SK-N-SH (cell line): ENCODE data around the gene TES. TPM values are rescaled to one million over a fixed set of nuclear protein-coding genes. Genes with fewer than 3 reads are reported as not detected.

Experiments used
- CTCF ChIA-PET: fragments of 300-600, 350-600 bp; formaldehyde crosslinking; extraction: SDS; loops from one replicate; lab custom pipeline; 2021; lab: Yijun Ruan, JAX
- POLR2A ChIA-PET: fragments of 350-600 bp; sonication (Branson Sonifier 250); formaldehyde crosslinking; extraction: SDS; loops from one replicate; lab custom pipeline; 2020; ENCODE audit warnings: antibody characterized with exemption, inconsistent platforms; lab: Yijun Ruan, JAX
- DNase-seq: peaks from one replicate; pipeline ENCODE4 v3.0.0; 2012
- H2AFZ ChIP-seq: fragments of 200-600 bp; sonication (generic); 2 replicates; pipeline ENCODE4 v1.8.1; 2016; ENCODE audit warnings: antibody characterized with exemption, mild to moderate bottlenecking, low read depth
- H3F3A ChIP-seq: fragments of 200-600 bp; sonication (generic); replicated peaks from 2 replicates; pipeline ENCODE3; 2016; ENCODE audit warnings: antibody characterized with exemption, mild to moderate bottlenecking; ENCODE audit not compliant: insufficient read depth
- H3K27ac ChIP-seq, 2 experiments: fragments of 200-500 bp in 1 of 2; fragments of 200-600 bp in 1 of 2; sonication (Bioruptor generic) in 1 of 2; sonication (generic), shearing (Covaris generic) in 1 of 2; 2 replicates each; pipeline versions ENCODE4 v1.5.1 to v1.6.1; 2014 to 2016; ENCODE audit warnings: low read depth in 2 of 2, inconsistent platforms in 1 of 2, low read length in 1 of 2, mild to moderate bottlenecking in 1 of 2, mixed read lengths in 1 of 2
- H3K27me3 ChIP-seq: fragments of 200-600 bp; sonication (generic), shearing (Covaris generic); 2 replicates; pipeline ENCODE4 v1.6.1; 2016; ENCODE audit warnings: mixed run types; ENCODE audit not compliant: insufficient read depth
- H3K36me3 ChIP-seq, 2 experiments: fragments of 200-500 bp in 1 of 2; fragments of 200-600 bp in 1 of 2; sonication (Bioruptor generic) in 1 of 2; sonication (generic) in 1 of 2; replicated peaks in 1 of 2; 2 replicates each; pipeline versions ENCODE3 to v1.5.1; 2014 to 2016; ENCODE audit warnings: low read length in 1 of 2, mild to moderate bottlenecking in 1 of 2; ENCODE audit not compliant: insufficient read depth in 2 of 2, control insufficient read depth in 1 of 2
- H3K4me1 ChIP-seq, 2 experiments: fragments of 200-500 bp in 1 of 2; fragments of 200-600 bp in 1 of 2; sonication (Bioruptor generic) in 1 of 2; sonication (generic), shearing (Covaris generic) in 1 of 2; 2 replicates each; pipeline versions ENCODE4 v1.5.1 to v1.6.1; 2014 to 2016; ENCODE audit warnings: low read depth in 1 of 2, low read length in 1 of 2, mixed run types in 1 of 2; ENCODE audit not compliant: insufficient read depth in 2 of 2, control insufficient read depth in 1 of 2
- H3K4me2 ChIP-seq: fragments of 200-600 bp; sonication (generic), shearing (Covaris generic); 2 replicates; pipeline ENCODE4 v1.6.1; 2017; ENCODE audit warnings: mixed run types
- H3K4me3 ChIP-seq, 2 experiments: fragments of 200-500 bp in 1 of 2; fragments of 200-600 bp in 1 of 2; sonication (Bioruptor generic) in 1 of 2; sonication (generic), shearing (Covaris generic) in 1 of 2; 2 replicates each; pipeline versions ENCODE4 v1.5.1 to v1.8.1; 2014 to 2016; ENCODE audit warnings: low read depth in 2 of 2, inconsistent platforms in 1 of 2, low read length in 1 of 2, mild to moderate bottlenecking in 1 of 2, mixed read lengths in 1 of 2, moderate library complexity in 1 of 2
- H3K79me2 ChIP-seq: fragments of 200-600 bp; sonication (generic); 2 replicates; pipeline ENCODE4 v1.8.1; 2017; ENCODE audit warnings: mild to moderate bottlenecking; ENCODE audit not compliant: insufficient read depth
- H3K9ac ChIP-seq: fragments of 200-600 bp; sonication (generic); 2 replicates; pipeline ENCODE4 v1.6.1; 2017; ENCODE audit warnings: mixed run types
- H3K9me2 ChIP-seq: fragments of 200-600 bp; sonication (generic); 2 replicates; pipeline ENCODE4 v1.6.1; 2017; ENCODE audit warnings: mixed run types
- H3K9me3 ChIP-seq: fragments of 200-600 bp; sonication (generic); 2 replicates; pipeline ENCODE4 v1.6.1; 2017; ENCODE audit warnings: mixed run types, mild to moderate bottlenecking, moderate library complexity
- H4K20me1 ChIP-seq: fragments of 200-600 bp; sonication (generic); 2 replicates; pipeline ENCODE4 v1.6.1; 2017; ENCODE audit warnings: mild to moderate bottlenecking, mixed run types; ENCODE audit not compliant: insufficient read depth
- CHD2 ChIP-seq: fragments of 150-350 bp; IDR thresholded peaks from 2 replicates; pipeline ENCODE4 v1.6.1; 2018; ENCODE audit warnings: low read length; ENCODE audit not compliant: partially characterized antibody
- ELF1 ChIP-seq: IDR thresholded peaks from 2 replicates; pipeline ENCODE4 v1.4.0; 2012
- FOSL2 ChIP-seq: IDR thresholded peaks from 2 replicates; pipeline ENCODE4 v1.4.0; 2012; ENCODE audit warnings: low read depth, mild to moderate bottlenecking, moderate library complexity, borderline replicate concordance
- NFIC ChIP-seq: IDR thresholded peaks from 2 replicates; pipeline ENCODE4 v1.4.0; 2012; ENCODE audit warnings: borderline replicate concordance
- PBX3 ChIP-seq: IDR thresholded peaks from 2 replicates; pipeline ENCODE4; 2012
- TAF1 ChIP-seq: IDR thresholded peaks from 2 replicates; pipeline ENCODE4 v1.6.1; 2012; ENCODE audit warnings: low read depth, mild to moderate bottlenecking, low read length, moderate library complexity, borderline replicate concordance
- TCF12 ChIP-seq: IDR thresholded peaks from 2 replicates; pipeline ENCODE4 v1.4.0; 2012
- polyA plus RNA-seq, 3 experiments: library from polyadenylated mRNA; depleted of rRNA; stranded (reverse); fragments of >200 nt; gene quantifications; 2 replicates each; pipeline ENCODE4 v1.2.3, GENCODE V29; 2012

Gene TES
- polyA plus RNA-seq, 1 of the 3 experiments (the other 2 are of a cell fraction) = 9.5 TPM

GRCh38 chr7:116307253-116307652 is 96.9 kb downstream of the TES start:
- Histone ChIP-seq H3F3A (no peaks in the 10 kb centered on the region), H3K4me2 (no peak overlapping the region), H3K79me2 (no peaks in the 10 kb centered on the region), H3K9ac (no peak overlapping the region), H3K4me1 (peaks cover 0 to 6% of the 10 kb centered on the region in 2 experiments; a peak in 1 of 4 replicates), H3K9me2 (no peaks in the 10 kb centered on the region), H4K20me1 (no peaks in the 10 kb centered on the region), H2AFZ (no peak overlapping the region), H3K4me3 (no peak overlapping the region), H3K27ac (no peak overlapping the region), H3K27me3 (no peaks in the 10 kb centered on the region), H3K9me3 (no peaks in the 10 kb centered on the region), H3K36me3 (no peaks in the 10 kb centered on the region)
- DNase-seq = no peak
- TF ChIP-seq CHD2 (no peak), ELF1 (no peak), PBX3 (no peak), TCF12 (no peak), TAF1 (no peak), FOSL2 (no peak), NFIC (no peak)
- ChIA-PET CTCF (interaction anchor here (0.7 kb wide), 1 partner anchor 434 kb away, joined by 3 read pairs; no protein-coding TSS in a partner anchor), POLR2A (no interaction called here)

Other genes with a start within 250 kb of the TES start
- 0.02 TPM in 1 of 2 replicates, not detected in the other for gene TFEC, start 179.8 kb upstream of the TES start, polyA plus RNA-seq (2012; rRNA removed)